ENCODE data around the gene GDF11.

GDF11 gene

GRCh38 chr12:55704824-55705718 lies 37.9 kb upstream of the GDF11 start:
- H3K27me3 ChIP-seq (ENCODE audit: insufficient read depth, low read length) = peaks cover 18% of the 10 kb centered on the region

GRCh38 chr12:55705782-55706402 lies 37.0 kb upstream of the GDF11 start:
- Histone ChIP-seq H3K4me1 (ENCODE audit: insufficient read depth, low read length, severe bottlenecking) (peaks cover 7% of the 10 kb centered on the region), H3K9ac (ENCODE audit: low read length) (no peak overlapping the region), H3K27ac (ENCODE audit: low read depth, low read length, poor library complexity, severe bottlenecking) (no peak overlapping the region), H3F3A (ENCODE audit: insufficient read depth, low read length) (no peaks in the 10 kb centered on the region), H3K9me2 (ENCODE audit: low read depth, low read length) (no peaks in the 10 kb centered on the region), H3K9me3 (ENCODE audit: low read length) (no peaks in the 10 kb centered on the region), H2AFZ (ENCODE audit: low read length) (no peak overlapping the region), H3K36me3 (ENCODE audit: insufficient read depth, low read length) (no peaks in the 10 kb centered on the region), H3K4me2 (ENCODE audit: low read length) (no peak overlapping the region), H4K20me1 (ENCODE audit: insufficient read depth, low read length) (no peaks in the 10 kb centered on the region), H3K4me3 (ENCODE audit: low read depth, low read length, poor library complexity, severe bottlenecking) (no peak overlapping the region), H3K79me2 (ENCODE audit: insufficient read depth, low read length) (no peaks in the 10 kb centered on the region), H3K27me3 (ENCODE audit: insufficient read depth, low read length) (peaks cover 18% of the 10 kb centered on the region)
- peak; percentile 81 for TF ChIP-seq CTCF (IDR thresholded peaks at IDR 0.05; ENCODE audit: low read length)
- TF ChIP-seq EZH2 (IDR thresholded peaks at IDR 0.05; ENCODE audit: borderline replicate concordance, low read length) = no peak

More at GRCh38 chr12:55704824-55705718, 37.9 kb upstream of the GDF11 start:
- TF ChIP-seq EZH2 (IDR thresholded peaks at IDR 0.05; ENCODE audit: borderline replicate concordance, low read length) (no peak), CTCF (IDR thresholded peaks at IDR 0.05; ENCODE audit: low read length) (no peak)
- Histone ChIP-seq H3K4me3 (ENCODE audit: low read depth, low read length, poor library complexity, severe bottlenecking) (no peak overlapping the region), H3K9me2 (ENCODE audit: low read depth, low read length) (no peaks in the 10 kb centered on the region), H3K27ac (ENCODE audit: low read depth, low read length, poor library complexity, severe bottlenecking) (no peak overlapping the region), H2AFZ (ENCODE audit: low read length) (no peak overlapping the region), H3K79me2 (ENCODE audit: insufficient read depth, low read length) (no peaks in the 10 kb centered on the region), H3K9ac (ENCODE audit: low read length) (no peak overlapping the region), H3F3A (ENCODE audit: insufficient read depth, low read length) (no peaks in the 10 kb centered on the region), H3K4me1 (ENCODE audit: insufficient read depth, low read length, severe bottlenecking) (peaks cover 7% of the 10 kb centered on the region), H4K20me1 (ENCODE audit: insufficient read depth, low read length) (no peaks in the 10 kb centered on the region), H3K9me3 (ENCODE audit: low read length) (no peaks in the 10 kb centered on the region), H3K36me3 (ENCODE audit: insufficient read depth, low read length) (no peaks in the 10 kb centered on the region), H3K4me2 (ENCODE audit: low read length) (no peak overlapping the region)

GRCh38 chr12:55706568-55707218 lies 36.2 kb upstream of the GDF11 start:
- no peaks in the 10 kb centered on the region for H3K9me3 ChIP-seq (ENCODE audit: low read length)
- H3K4me1 ChIP-seq (ENCODE audit: insufficient read depth, low read length, severe bottlenecking) = peaks cover 7% of the 10 kb centered on the region
- no peak overlapping the region for H3K27ac ChIP-seq (ENCODE audit: low read depth, low read length, poor library complexity, severe bottlenecking)
- peaks cover 18% of the 10 kb centered on the region for H3K27me3 ChIP-seq (ENCODE audit: insufficient read depth, low read length)
- no peak overlapping the region for H3K9ac ChIP-seq (ENCODE audit: low read length)
- H3K4me3 ChIP-seq (ENCODE audit: low read depth, low read length, poor library complexity, severe bottlenecking) = no peak overlapping the region
- H3K79me2 ChIP-seq (ENCODE audit: insufficient read depth, low read length) = no peaks in the 10 kb centered on the region
- no peaks in the 10 kb centered on the region for H4K20me1 ChIP-seq (ENCODE audit: insufficient read depth, low read length)
- no peak overlapping the region for H2AFZ ChIP-seq (ENCODE audit: low read length)
- no peaks in the 10 kb centered on the region for H3F3A ChIP-seq (ENCODE audit: insufficient read depth, low read length)
- no peak overlapping the region for H3K4me2 ChIP-seq (ENCODE audit: low read length)
- no peaks in the 10 kb centered on the region for H3K36me3 ChIP-seq (ENCODE audit: insufficient read depth, low read length)
- H3K9me2 ChIP-seq (ENCODE audit: low read depth, low read length) = no peaks in the 10 kb centered on the region
- TF ChIP-seq CTCF (IDR thresholded peaks at IDR 0.05; ENCODE audit: low read length) = no peak
